Sigmoid colon (tissue), 7 donors: ENCODE results near the gene POLR2H. TPM values are rescaled to one million over a fixed set of nuclear protein-coding genes. Genes with fewer than 3 reads are reported as not detected.
A peak's percentile ranks its signal among the peaks of the same experiment; 100 is the strongest.

ENCODE experiments used
- DNase-seq: peaks from one replicate; pipeline ENCODE4 v3.0.0-alpha.2; 2019
- H3K27ac ChIP-seq, 4 donors: fragments of 200-600 bp; sonication (generic); one replicate each; pipeline ENCODE4 v1.5.1; 2016 to 2019; ENCODE audit warnings: mild to moderate bottlenecking in 1 of 4
- H3K27me3 ChIP-seq, 3 donors: fragments of 200-600 bp; sonication (generic); one replicate each; pipeline ENCODE4 v1.5.1; 2019; ENCODE audit warnings: mild to moderate bottlenecking in 1 of 3
- H3K36me3 ChIP-seq, 4 donors: fragments of 200-600 bp; sonication (generic); one replicate each; pipeline ENCODE4 v1.5.1; 2016 to 2019
- H3K4me1 ChIP-seq, 4 donors: fragments of 200-600 bp; sonication (generic); one replicate each; pipeline ENCODE4 v1.5.1; 2017 to 2019
- H3K4me3 ChIP-seq, 4 donors: fragments of 200-600 bp; sonication (generic); one replicate each; pipeline ENCODE4 v1.5.1; 2017 to 2019; ENCODE audit warnings: mild to moderate bottlenecking in 2 of 4, moderate library complexity in 1 of 4
- H3K9me3 ChIP-seq, 4 donors: fragments of 200-600 bp in 3 of 4; sonication (generic) in 3 of 4; one replicate each; pipeline versions ENCODE4 v1.5.1 to v1.6.1; 2013 to 2019
- EP300 ChIP-seq, 4 donors: sonication (generic); formaldehyde crosslinking; IDR thresholded peaks; one replicate each; pipeline ENCODE4 v1.6.1; 2017; ENCODE audit warnings: antibody characterized with exemption in 4 of 4
- POLR2A ChIP-seq, 2 donors: fragments of 450-650 bp; IDR thresholded peaks; one replicate each; pipeline ENCODE4 v1.6.1; 2016; ENCODE audit warnings: antibody characterized with exemption in 2 of 2, mild to moderate bottlenecking in 2 of 2, moderate library complexity in 2 of 2
- POLR2AphosphoS5 ChIP-seq, 4 donors: sonication (generic); formaldehyde crosslinking; IDR thresholded peaks; one replicate each; pipeline ENCODE4 v1.6.1; 2017; ENCODE audit warnings: antibody characterized with exemption in 4 of 4
- WGBS, 2 donors: extraction: QIAGEN DNeasy Blood & Tissue Kit; methylation state at CpG; one replicate each; pipeline ENCODE4 v1.1.7; 2013; 5-methylcytosine and 5-hydroxymethylcytosine counted together
- intact Hi-C: fragments of 100-400 bp; cut with DNase I; formaldehyde crosslinking; loops from one replicate; pipeline ENCODE4 v1.15.1; 2023
- polyA plus RNA-seq, 3 donors: library from polyadenylated mRNA; stranded (reverse); fragments of 200-250 nt; gene quantifications; one replicate each; pipeline ENCODE4 v1.2.3, GENCODE V29; 2013
- total RNA-seq, 4 donors: library from RNA; depleted of rRNA; stranded (reverse); fragments of >200 nt; gene quantifications; one replicate each; pipeline ENCODE4 v1.1.0, GENCODE V29; 2016
- TF ChIP-seq, protein P1 (sequence below), 4 experiments: fragments of 450-650 bp in 3 of 4; fragments of 200-600 bp in 1 of 4; IDR thresholded peaks; one replicate each; pipeline ENCODE4 v1.5.1; 2016 to 2019; ENCODE audit warnings: antibody characterized with exemption in 4 of 4, mild to moderate bottlenecking in 3 of 4, moderate library complexity in 2 of 4
- donor health status: healthy with polysubstance abuse.
- donor health status: Bipolar disorder and iron deficiency.
- donor health status: healthy.

POLR2H gene
- total and polyA plus RNA-seq, 7 donors = 53.2 to 162 (median 92.5) TPM

DNA sequence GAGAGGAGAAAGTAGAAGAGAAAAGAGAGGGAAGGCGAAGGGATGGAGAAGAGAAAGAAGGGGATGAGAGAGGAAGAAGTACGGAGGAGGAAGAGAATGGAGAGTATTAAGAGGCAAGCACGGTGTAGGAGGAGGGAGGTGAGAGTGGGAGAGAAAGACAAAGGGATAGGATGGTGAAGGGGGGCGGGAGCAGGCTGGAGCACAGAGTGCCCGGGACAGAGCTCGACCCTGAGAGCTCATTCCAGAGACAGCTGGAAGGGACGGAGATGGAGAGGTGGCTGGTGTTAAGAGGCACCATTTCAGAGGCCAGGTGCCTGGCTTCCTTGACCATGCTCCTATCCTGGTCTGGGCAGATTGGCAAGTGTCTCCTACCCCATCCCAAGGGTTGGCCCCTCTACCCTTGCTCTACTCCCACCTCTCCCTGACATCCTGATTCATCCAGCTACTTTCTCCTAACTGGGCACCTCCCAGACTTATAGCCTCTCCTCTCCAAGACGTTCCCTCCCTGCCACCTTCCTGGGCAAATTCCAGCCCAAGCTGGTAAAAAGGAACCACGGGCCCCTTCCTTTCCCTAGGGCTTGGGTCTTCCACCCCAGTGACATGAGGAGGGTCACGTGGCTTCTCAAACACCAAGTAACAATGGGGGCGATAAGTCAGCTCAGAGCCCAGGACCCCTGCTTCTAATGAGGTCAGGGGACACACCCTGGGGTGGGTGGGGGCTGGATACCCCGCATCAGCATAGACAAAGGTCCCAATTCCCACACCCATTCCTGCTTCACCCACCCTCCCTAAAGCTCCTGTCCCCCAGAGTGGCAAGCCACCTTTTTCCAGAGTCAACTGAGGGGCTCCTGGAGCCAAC is 1.2 kb upstream of the POLR2H start:
- 51 to 74% methylated on average over 12 of the region's 12 CpGs for WGBS, 2 donors

DNA sequence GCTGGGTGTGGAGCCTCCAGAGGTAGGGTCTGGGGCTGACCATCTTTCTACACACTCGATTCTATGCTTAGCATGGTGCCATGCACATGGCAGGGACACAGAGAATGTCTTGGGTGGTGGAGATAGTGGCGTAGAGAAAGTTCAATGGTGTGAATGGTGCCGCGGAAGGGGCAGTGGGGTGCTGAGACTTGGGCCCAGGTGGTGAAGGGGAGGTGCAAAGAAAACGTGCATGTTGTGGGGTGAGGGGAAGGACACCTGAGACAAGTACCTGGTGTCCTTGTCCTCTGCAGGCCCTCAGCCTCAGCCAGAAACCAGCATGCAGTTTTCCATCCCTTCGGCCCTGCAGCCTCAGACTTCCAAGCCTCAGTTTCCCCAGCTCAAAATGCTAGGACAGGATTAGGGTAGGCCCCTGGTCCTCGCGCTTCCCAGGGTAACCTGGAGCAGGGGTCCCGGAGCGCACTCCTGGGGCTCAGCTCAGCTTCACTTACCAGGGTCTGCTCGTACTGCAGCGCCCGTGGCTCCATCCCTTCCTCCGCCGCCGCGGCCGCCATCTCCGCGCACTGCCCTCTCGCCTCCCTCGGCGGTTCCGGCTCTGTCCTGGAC is 480 bp upstream of the POLR2H start:
- intact Hi-C loops = loop anchor here (10.0 kb wide), 1 partner anchor 414 kb away; no protein-coding TSS in a partner anchor
- Histone ChIP-seq H3K36me3 (peaks cover 0 to 28% (median 7%) of the 10 kb centered on the region in 4 donors), H3K4me1 (peaks cover 0 to 37% (median 34%) of the 10 kb centered on the region in 4 donors), H3K27me3 (no peaks in the 10 kb centered on the region), H3K27ac (peak overlapping the region; percentile 93 to 99 (median 98)), H3K9me3 (no peaks in the 10 kb centered on the region), H3K4me3 (peak overlapping the region; percentile 63 to 94 (median 86))
- no peak for TF ChIP-seq POLR2A (IDR thresholded peaks at IDR 0.05)
- no peak for TF ChIP-seq EP300 (IDR thresholded peaks at IDR 0.05)
- TF ChIP-seq, protein P1, sequence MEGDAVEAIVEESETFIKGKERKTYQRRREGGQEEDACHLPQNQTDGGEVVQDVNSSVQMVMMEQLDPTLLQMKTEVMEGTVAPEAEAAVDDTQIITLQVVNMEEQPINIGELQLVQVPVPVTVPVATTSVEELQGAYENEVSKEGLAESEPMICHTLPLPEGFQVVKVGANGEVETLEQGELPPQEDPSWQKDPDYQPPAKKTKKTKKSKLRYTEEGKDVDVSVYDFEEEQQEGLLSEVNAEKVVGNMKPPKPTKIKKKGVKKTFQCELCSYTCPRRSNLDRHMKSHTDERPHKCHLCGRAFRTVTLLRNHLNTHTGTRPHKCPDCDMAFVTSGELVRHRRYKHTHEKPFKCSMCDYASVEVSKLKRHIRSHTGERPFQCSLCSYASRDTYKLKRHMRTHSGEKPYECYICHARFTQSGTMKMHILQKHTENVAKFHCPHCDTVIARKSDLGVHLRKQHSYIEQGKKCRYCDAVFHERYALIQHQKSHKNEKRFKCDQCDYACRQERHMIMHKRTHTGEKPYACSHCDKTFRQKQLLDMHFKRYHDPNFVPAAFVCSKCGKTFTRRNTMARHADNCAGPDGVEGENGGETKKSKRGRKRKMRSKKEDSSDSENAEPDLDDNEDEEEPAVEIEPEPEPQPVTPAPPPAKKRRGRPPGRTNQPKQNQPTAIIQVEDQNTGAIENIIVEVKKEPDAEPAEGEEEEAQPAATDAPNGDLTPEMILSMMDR (IDR thresholded peaks at IDR 0.05) = no peak
- no peak for TF ChIP-seq POLR2AphosphoS5 (IDR thresholded peaks at IDR 0.05)
- WGBS, 2 donors = 3 to 10% methylated on average over 24 of the region's 24 CpGs
- no peak for DNase-seq

More for the DNA sequence above, 1.2 kb upstream of the POLR2H start:
- peaks cover 0 to 37% (median 34%) of the 10 kb centered on the region in 4 donors for H3K4me1 ChIP-seq
- H3K36me3 ChIP-seq = peaks cover 0 to 31% (median 6%) of the 10 kb centered on the region in 4 donors
- H3K27ac ChIP-seq = peak overlapping the region; percentile 93 to 99 (median 98)
- H3K4me3 ChIP-seq = peak overlapping the region in 3 of 4 donors; percentile 63 to 94 (median 92)
- DNase-seq = no peak
- TF ChIP-seq, protein P1 (IDR thresholded peaks at IDR 0.05) = no peak
- no peak for TF ChIP-seq POLR2A (IDR thresholded peaks at IDR 0.05)
- no peak for TF ChIP-seq POLR2AphosphoS5 (IDR thresholded peaks at IDR 0.05)
- no peak for TF ChIP-seq EP300 (IDR thresholded peaks at IDR 0.05)
- intact Hi-C loops = loop anchor here (10.0 kb wide), 1 partner anchor 415 kb away; no protein-coding TSS in a partner anchor
- no peaks in the 10 kb centered on the region for H3K9me3 ChIP-seq
- no peaks in the 10 kb centered on the region for H3K27me3 ChIP-seq

DNA sequence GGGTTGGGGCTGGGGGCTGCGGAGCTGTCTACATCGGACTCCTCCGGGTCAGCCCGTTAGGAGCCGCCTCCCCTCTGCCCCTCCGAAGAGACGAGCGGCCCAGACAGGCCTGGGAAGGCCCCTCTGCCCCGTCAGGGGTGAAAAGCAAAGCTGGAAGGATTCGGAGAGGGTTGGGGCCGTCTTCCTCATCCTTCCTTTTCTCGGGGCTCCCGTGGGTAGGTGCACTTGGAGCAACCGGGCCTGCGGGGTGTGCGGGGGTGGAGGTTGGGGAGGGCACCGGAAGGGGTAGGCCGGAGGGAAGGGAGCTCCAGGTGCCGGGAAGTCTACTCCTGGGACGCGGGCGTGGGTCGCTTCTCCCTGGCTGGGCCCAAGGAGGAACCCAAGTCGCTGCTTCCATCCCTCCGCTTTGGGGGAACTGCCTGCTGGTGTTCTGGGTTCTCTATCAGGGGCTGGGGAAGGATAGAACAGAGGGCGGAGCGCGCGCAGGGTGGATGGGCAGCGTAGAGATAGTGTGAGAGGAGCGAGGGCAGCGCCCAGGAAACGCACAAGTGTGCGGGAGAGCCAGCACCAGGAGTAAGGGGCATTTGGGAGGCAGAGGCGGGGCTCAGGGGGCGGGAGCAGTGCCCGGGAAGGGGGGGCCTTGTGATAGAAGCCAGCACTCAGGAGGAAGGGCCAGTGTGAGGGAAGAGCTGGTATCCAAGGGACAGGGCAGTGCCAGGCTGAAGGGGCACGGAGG is 590 bp downstream of the POLR2H start:
- Histone ChIP-seq H3K27me3 (no peaks in the 10 kb centered on the region), H3K27ac (peak overlapping the region; percentile 93 to 99 (median 98)), H3K36me3 (peaks cover 0 to 31% (median 7%) of the 10 kb centered on the region in 4 donors), H3K4me1 (peaks cover 0 to 37% (median 34%) of the 10 kb centered on the region in 4 donors), H3K4me3 (peak overlapping the region; percentile 63 to 94 (median 86)), H3K9me3 (no peaks in the 10 kb centered on the region)
- DNase-seq = peak; percentile 89
- TF ChIP-seq EP300 (IDR thresholded peaks at IDR 0.05) = no peak
- TF ChIP-seq POLR2A (IDR thresholded peaks at IDR 0.05) = peak; percentile 43 to 68
- TF ChIP-seq, protein P1 (IDR thresholded peaks at IDR 0.05) = no peak
- TF ChIP-seq POLR2AphosphoS5 (IDR thresholded peaks at IDR 0.05) = peak; percentile 52 to 74 (median 62)
- WGBS, 2 donors = 0% methylated on average over 38 of the region's 38 CpGs
- intact Hi-C loops = loop anchor here (2.0 to 10.0 kb wide), 4 partner anchors 23 to 413 kb away; partner anchors contain the start of genes EIF4G1 and PSMD2
